ENCODE results near the gene HOXB9. TPM values are rescaled to one million over a fixed set of nuclear protein-coding genes. Genes with fewer than 3 reads are reported as not detected.

Gene HOXB9
- total RNA-seq, 4 donors from 2014 or later = not detected

- Histone ChIP-seq H3K9me3 (no peaks in the 10 kb centered on the region), H3K36me3 (no peaks in the 10 kb centered on the region), H3K4me3 (no peak overlapping the region), H3K27me3 (peaks cover 91 to 100% (median 100%) of the 10 kb centered on the region in 3 donors), H3K27ac (no peak overlapping the region), H3K4me1 (no peaks in the 10 kb centered on the region)
- DNase-seq = peak in 1 of 2 donors; percentile 14
- in situ Hi-C loops (cut with MboI; ENCODE audit: low sequenced_read_pairs in 4 of 4) (loop anchor here in 1 of 4 donors (25.0 kb wide), 1 partner anchor 101 kb away; the partner anchor contains the start of gene HOXB13), intact Hi-C loops (cut with DNase I; ENCODE audit: low total_unique reads) (no loop called here)
- no peak for TF ChIP-seq POLR2A (IDR thresholded peaks at IDR 0.05)
- TF ChIP-seq, protein P1, sequence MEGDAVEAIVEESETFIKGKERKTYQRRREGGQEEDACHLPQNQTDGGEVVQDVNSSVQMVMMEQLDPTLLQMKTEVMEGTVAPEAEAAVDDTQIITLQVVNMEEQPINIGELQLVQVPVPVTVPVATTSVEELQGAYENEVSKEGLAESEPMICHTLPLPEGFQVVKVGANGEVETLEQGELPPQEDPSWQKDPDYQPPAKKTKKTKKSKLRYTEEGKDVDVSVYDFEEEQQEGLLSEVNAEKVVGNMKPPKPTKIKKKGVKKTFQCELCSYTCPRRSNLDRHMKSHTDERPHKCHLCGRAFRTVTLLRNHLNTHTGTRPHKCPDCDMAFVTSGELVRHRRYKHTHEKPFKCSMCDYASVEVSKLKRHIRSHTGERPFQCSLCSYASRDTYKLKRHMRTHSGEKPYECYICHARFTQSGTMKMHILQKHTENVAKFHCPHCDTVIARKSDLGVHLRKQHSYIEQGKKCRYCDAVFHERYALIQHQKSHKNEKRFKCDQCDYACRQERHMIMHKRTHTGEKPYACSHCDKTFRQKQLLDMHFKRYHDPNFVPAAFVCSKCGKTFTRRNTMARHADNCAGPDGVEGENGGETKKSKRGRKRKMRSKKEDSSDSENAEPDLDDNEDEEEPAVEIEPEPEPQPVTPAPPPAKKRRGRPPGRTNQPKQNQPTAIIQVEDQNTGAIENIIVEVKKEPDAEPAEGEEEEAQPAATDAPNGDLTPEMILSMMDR (IDR thresholded peaks at IDR 0.05 in 4 of 5, conservative IDR thresholded peaks at IDR 0.05 in 1 of 5) = peak in 3 of 5 experiments; percentile 11 to 51 (median 39)
- ATAC-seq = peak in 1 of 2 donors; percentile 27
These were observed 10.2 kb upstream of the HOXB9 start for GRCh38 chr17:48636177-48637018.

GRCh38 chr17:48634493-48635208, 8.5 kb upstream of the HOXB9 start:
- in situ Hi-C loops (cut with MboI; ENCODE audit: low sequenced_read_pairs in 4 of 4) (loop anchor here in 1 of 4 donors (25.0 kb wide), 1 partner anchor 103 kb away; the partner anchor contains the start of gene HOXB13), intact Hi-C loops (cut with DNase I; ENCODE audit: low total_unique reads) (no loop called here)
- Histone ChIP-seq H3K27me3 (peaks cover 99 to 100% (median 100%) of the 10 kb centered on the region in 3 donors), H3K4me1 (no peaks in the 10 kb centered on the region), H3K27ac (no peak overlapping the region), H3K4me3 (no peak overlapping the region), H3K9me3 (no peaks in the 10 kb centered on the region), H3K36me3 (no peaks in the 10 kb centered on the region)
- ATAC-seq = no peak
- no peak for DNase-seq
- TF ChIP-seq, protein P1 (IDR thresholded peaks at IDR 0.05 in 4 of 5, conservative IDR thresholded peaks at IDR 0.05 in 1 of 5) = no peak
- TF ChIP-seq POLR2A (IDR thresholded peaks at IDR 0.05) = no peak

DNA sequence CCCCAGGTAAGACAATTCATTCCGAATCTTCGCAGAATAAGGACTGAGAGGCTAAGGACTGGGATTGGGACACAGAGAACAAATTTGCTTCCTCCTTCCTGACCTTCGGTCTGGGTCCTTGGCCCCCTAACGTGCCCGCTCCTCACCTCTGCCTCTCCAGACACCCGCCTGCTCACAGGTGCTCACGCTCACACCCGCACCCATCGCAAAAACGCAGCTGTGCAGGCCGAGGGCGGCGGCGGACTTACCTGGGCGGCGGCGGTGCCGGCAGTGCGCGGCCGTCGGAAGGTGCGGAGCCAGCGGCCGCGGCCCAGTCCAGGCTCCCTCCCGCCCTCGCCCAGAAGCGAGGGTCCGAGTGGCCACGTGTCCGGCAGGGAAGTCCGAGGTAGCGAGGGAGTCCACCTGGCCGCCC, 7.1 kb upstream of the HOXB9 start:
- in situ Hi-C loops (cut with MboI; ENCODE audit: low sequenced_read_pairs in 4 of 4) = loop anchor here in 1 of 4 donors (25.0 kb wide), 1 partner anchor 104 kb away; the partner anchor contains the start of gene HOXB13
- Histone ChIP-seq H3K9me3 (no peaks in the 10 kb centered on the region), H3K4me1 (no peaks in the 10 kb centered on the region), H3K36me3 (no peaks in the 10 kb centered on the region), H3K27me3 (peaks cover 99 to 100% (median 100%) of the 10 kb centered on the region in 3 donors), H3K27ac (no peak overlapping the region), H3K4me3 (no peak overlapping the region)
- intact Hi-C loops (cut with DNase I; ENCODE audit: low total_unique reads) = no loop called here
- ATAC-seq = no peak
- TF ChIP-seq, protein P1 (IDR thresholded peaks at IDR 0.05 in 4 of 5, conservative IDR thresholded peaks at IDR 0.05 in 1 of 5) = no peak
- TF ChIP-seq POLR2A (IDR thresholded peaks at IDR 0.05) = no peak
- DNase-seq = no peak

GRCh38 chr17:48632579-48633265, 6.6 kb upstream of the HOXB9 start:
- ATAC-seq (no peak), DNase-seq (no peak)
- Histone ChIP-seq H3K4me3 (no peak overlapping the region), H3K36me3 (no peaks in the 10 kb centered on the region), H3K9me3 (no peaks in the 10 kb centered on the region), H3K27ac (no peak overlapping the region), H3K27me3 (peaks cover 99 to 100% (median 100%) of the 10 kb centered on the region in 3 donors), H3K4me1 (peaks cover 0 to 5% of the 10 kb centered on the region in 2 donors)
- TF ChIP-seq, protein P1 (IDR thresholded peaks at IDR 0.05 in 4 of 5, conservative IDR thresholded peaks at IDR 0.05 in 1 of 5) = no peak
- TF ChIP-seq POLR2A (IDR thresholded peaks at IDR 0.05) = no peak
- in situ Hi-C loops (cut with MboI; ENCODE audit: low sequenced_read_pairs in 4 of 4) = loop anchor here in 1 of 4 donors (25.0 kb wide), 1 partner anchor 105 kb away; the partner anchor contains the start of gene HOXB13
- intact Hi-C loops (cut with DNase I; ENCODE audit: low total_unique reads) = no loop called here

Measured in gastrocnemius medialis (tissue), 4 donors.